PC-9 (cell line): ENCODE data around the gene DNAJC21.

Source experiments
- EZH2 ChIP-seq: fragments of 200-600 bp; sonication (generic); IDR thresholded peaks from 2 replicates; pipeline ENCODE4 v1.8.0; 2017; ENCODE audit warnings: antibody characterized with exemption, low read depth
- TF ChIP-seq, protein P1 (sequence below): fragments of 200-600 bp; sonication (generic); conservative IDR thresholded peaks from 2 replicates; pipeline ENCODE4 v1.6.1; 2017; ENCODE audit warnings: mixed run types, antibody characterized with exemption, mild to moderate bottlenecking, moderate library complexity

GRCh38 chr5:34926318-34926888 is 3.0 kb upstream of the DNAJC21 start:
- TF ChIP-seq, protein P1, sequence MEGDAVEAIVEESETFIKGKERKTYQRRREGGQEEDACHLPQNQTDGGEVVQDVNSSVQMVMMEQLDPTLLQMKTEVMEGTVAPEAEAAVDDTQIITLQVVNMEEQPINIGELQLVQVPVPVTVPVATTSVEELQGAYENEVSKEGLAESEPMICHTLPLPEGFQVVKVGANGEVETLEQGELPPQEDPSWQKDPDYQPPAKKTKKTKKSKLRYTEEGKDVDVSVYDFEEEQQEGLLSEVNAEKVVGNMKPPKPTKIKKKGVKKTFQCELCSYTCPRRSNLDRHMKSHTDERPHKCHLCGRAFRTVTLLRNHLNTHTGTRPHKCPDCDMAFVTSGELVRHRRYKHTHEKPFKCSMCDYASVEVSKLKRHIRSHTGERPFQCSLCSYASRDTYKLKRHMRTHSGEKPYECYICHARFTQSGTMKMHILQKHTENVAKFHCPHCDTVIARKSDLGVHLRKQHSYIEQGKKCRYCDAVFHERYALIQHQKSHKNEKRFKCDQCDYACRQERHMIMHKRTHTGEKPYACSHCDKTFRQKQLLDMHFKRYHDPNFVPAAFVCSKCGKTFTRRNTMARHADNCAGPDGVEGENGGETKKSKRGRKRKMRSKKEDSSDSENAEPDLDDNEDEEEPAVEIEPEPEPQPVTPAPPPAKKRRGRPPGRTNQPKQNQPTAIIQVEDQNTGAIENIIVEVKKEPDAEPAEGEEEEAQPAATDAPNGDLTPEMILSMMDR, result no peak
- no peak for TF ChIP-seq EZH2
